HepG2 (cell line): ENCODE measurements around the gene TOX2. TPM values are rescaled to one million over a fixed set of nuclear protein-coding genes. Genes with fewer than 3 reads are reported as not detected.
"Not testable (repeated sequence)": the region's sequence is repeated elsewhere in the genome, so short reads cannot be mapped to it uniquely, and the experiment has no call there.

Source experiments
- ATAC-seq: fragments of 200-7000 bp; cut with Tn5 transposase; 3 replicates; pipeline ENCODE4 v1.9.1; 2020; ENCODE audit warnings: mild to moderate bottlenecking, moderate library complexity
- BruUV-seq: library from RNA; stranded (reverse); fragments of 400-500 nt; replicated peaks from 2 replicates; lab custom pipeline; 2021; lab: Mats Ljungman, UMichigan
- CTCF ChIA-PET: fragments of 300-600 bp; formaldehyde crosslinking; extraction: SDS; loops from one replicate; lab custom pipeline; 2021; ENCODE audit warnings: low total read pairs, inconsistent platforms, low intra/inter-chr PET ratio; lab: Yijun Ruan, JAX
- POLR2A ChIA-PET: fragments of 350-600 bp; sonication (Branson Sonifier 250); formaldehyde crosslinking; loops from one replicate; lab custom pipeline; 2020; ENCODE audit warnings: antibody characterized with exemption, inconsistent platforms; lab: Yijun Ruan, JAX
- DNase-seq: peaks from one replicate; pipeline ENCODE4 v3.0.0-alpha.2; 2015; ENCODE audit warnings: low spot score
- FAIRE-seq: peaks from 3 replicates; lab custom pipeline; 2011; peaks lifted over from hg19 to GRCh38; lab: Jason Lieb, UNC
- H2AFZ ChIP-seq: one replicate; pipeline ENCODE4 v1.6.1; 2011; ENCODE audit warnings: low read length, inconsistent platforms
- H3K27ac ChIP-seq: fragments of 300-600 bp; 3 replicates; pipeline ENCODE4 v1.8.0; 2011; ENCODE audit warnings: mixed run types, mild to moderate bottlenecking, mixed read lengths, low read length, inconsistent platforms; ENCODE audit not compliant: insufficient read depth; ENCODE audit errors: extremely low read length
- H3K27me3 ChIP-seq, 2 experiments: fragments of 200-600 bp in 1 of 2; 2 replicates in 1 of 2; 3 replicates in 1 of 2; pipeline versions ENCODE4 v1.6.0 to v1.8.0; 2011; ENCODE audit warnings: low read length in 2 of 2, mild to moderate bottlenecking in 2 of 2, moderate library complexity in 2 of 2, inconsistent platforms in 1 of 2; ENCODE audit not compliant: insufficient read depth in 2 of 2, control insufficient read depth in 1 of 2
- H3K36me3 ChIP-seq, 2 experiments: fragments of 200-600 bp in 1 of 2; replicated peaks in 1 of 2; 2 replicates in 1 of 2; 3 replicates in 1 of 2; pipeline versions ENCODE4 v1.5.1 to v1.8.0; 2011; ENCODE audit warnings: low read length in 2 of 2, inconsistent platforms in 1 of 2; ENCODE audit not compliant: insufficient read depth in 2 of 2, control insufficient read depth in 1 of 2
- H3K4me1 ChIP-seq: 2 replicates; pipeline ENCODE4 v1.5.1; 2012; ENCODE audit warnings: low read length, inconsistent platforms; ENCODE audit not compliant: insufficient read depth
- H3K4me2 ChIP-seq: 2 replicates; pipeline ENCODE4 v1.6.0; 2011; ENCODE audit warnings: low read depth, low read length, inconsistent platforms
- H3K4me3 ChIP-seq, 3 experiments: fragments of 200-600 bp in 1 of 3; sonication (generic), shearing (Covaris generic) in 1 of 3; replicated peaks in 1 of 3; 2 replicates each; pipeline ENCODE4 v1.5.1; 2011 to 2016; ENCODE audit warnings: low read length in 3 of 3, inconsistent platforms in 2 of 3, low read depth in 2 of 3, mild to moderate bottlenecking in 2 of 3, control low read depth in 1 of 3, mixed read lengths in 1 of 3; ENCODE audit not compliant: insufficient read depth in 1 of 3
- H3K79me2 ChIP-seq: one replicate; pipeline ENCODE4 v1.6.1; 2011; ENCODE audit warnings: low read length, inconsistent platforms; ENCODE audit not compliant: insufficient read depth
- H3K9ac ChIP-seq: 2 replicates; pipeline ENCODE4 v1.6.0; 2011; ENCODE audit warnings: mild to moderate bottlenecking, low read depth, low read length, inconsistent platforms; ENCODE audit not compliant: insufficient read depth
- H3K9me3 ChIP-seq: 2 replicates; pipeline ENCODE4 v1.5.1; 2012; ENCODE audit warnings: mild to moderate bottlenecking, low read length
- H4K20me1 ChIP-seq: 2 replicates; pipeline ENCODE4 v1.6.0; 2011; ENCODE audit warnings: inconsistent platforms, mild to moderate bottlenecking, low read length, moderate library complexity; ENCODE audit not compliant: insufficient read depth
- PAF1 ChIP-seq: IDR thresholded peaks from 2 replicates; pipeline ENCODE4 v1.6.1; 2016; ENCODE audit warnings: missing genetic modification reagents, missing compliant biosample characterization
- RXRA ChIP-seq: sonication (generic); formaldehyde crosslinking; IDR thresholded peaks from 2 replicates; pipeline ENCODE4 v1.5.1; 2020; ENCODE audit warnings: missing genetic modification reagents
- SP5 ChIP-seq: IDR thresholded peaks from 2 replicates; pipeline ENCODE4 v1.6.1; 2016; ENCODE audit warnings: low read depth, borderline replicate concordance
- ZBTB3 ChIP-seq: sonication (generic); formaldehyde crosslinking; IDR thresholded peaks from 2 replicates; pipeline ENCODE4 v1.4.0; 2020; ENCODE audit warnings: low read depth, mild to moderate bottlenecking, moderate library complexity, missing genetic modification reagents, borderline replicate concordance
- ZNF160 ChIP-seq: sonication (generic); formaldehyde crosslinking; IDR thresholded peaks from 2 replicates; pipeline ENCODE4 v1.8.0; 2022; ENCODE audit warnings: mild to moderate bottlenecking, inconsistent platforms, missing genetic modification reagents
- ZNF501 ChIP-seq: sonication (generic); formaldehyde crosslinking; IDR thresholded peaks from 2 replicates; pipeline ENCODE4 v1.5.1; 2020; ENCODE audit warnings: mild to moderate bottlenecking, moderate library complexity, missing genetic modification reagents
- ZNF572 ChIP-seq: sonication (generic); formaldehyde crosslinking; IDR thresholded peaks from 2 replicates; pipeline ENCODE4 v1.5.1; 2020; ENCODE audit warnings: mild to moderate bottlenecking, missing genetic modification reagents
- WGBS: methylation state at CpG from one replicate; pipeline ENCODE4 v1.1.6; 2017; ENCODE audit warnings: low lambda C conversion rate; 5-methylcytosine and 5-hydroxymethylcytosine counted together
- in situ Hi-C: cut with HindIII; loops from 2 replicates; pipeline ENCODE4 v1.10.0; 2017; ENCODE audit warnings: low pct_unique_long_range_greater_than_20kb; ENCODE audit not compliant: extremely low pct_ligation_motif_present
- intact Hi-C: fragments of 100-400 bp; cut with micrococcal nuclease; formaldehyde crosslinking; loops from one replicate; pipeline ENCODE4 v1.10.0; 2022; ENCODE audit not compliant: unreplicated experiment
- polyA plus RNA-seq, 8 experiments: library from polyadenylated mRNA; depleted of rRNA in 3 of 8; stranded (reverse) in 7 of 8; unstranded in 1 of 8; fragments of >200 nt; fragmentation: Illumina TruSeq in 4 of 8; extraction: Trizol in 4 of 8; gene quantifications; 2 replicates each; pipeline versions ENCODE4 v1.2.1 to v1.2.3, GENCODE V29; 2011 to 2016; ENCODE audit warnings: low read depth in 4 of 8, missing spikeins in 1 of 8, mixed read lengths in 1 of 8; ENCODE audit not compliant: insufficient read depth in 1 of 8
- total RNA-seq, 5 experiments: library from RNA; depleted of rRNA; stranded (reverse); fragments of >200 nt; fragmentation: Illumina TruSeq; extraction: Trizol; gene quantifications; 2 replicates each; pipeline ENCODE4 v1.2.3, GENCODE V29; 2016; ENCODE audit warnings: low read depth in 1 of 5
- TF ChIP-seq, protein P1 (sequence below): sonication (generic); formaldehyde crosslinking; IDR thresholded peaks from 2 replicates; pipeline ENCODE4 v1.9.0; 2021; ENCODE audit warnings: missing genetic modification reagents, mild to moderate bottlenecking, borderline replicate concordance
- TF ChIP-seq, protein P2 (sequence below): sonication (generic); formaldehyde crosslinking; IDR thresholded peaks from 2 replicates; pipeline ENCODE4 v1.4.0; 2020; ENCODE audit warnings: missing genetic modification reagents, borderline replicate concordance

Gene TOX2
- total and polyA plus RNA-seq, 2 of the 13 experiments (the other 11 are each of a cell fraction or from before 2014, with no cell fraction given) = not detected

DNA sequence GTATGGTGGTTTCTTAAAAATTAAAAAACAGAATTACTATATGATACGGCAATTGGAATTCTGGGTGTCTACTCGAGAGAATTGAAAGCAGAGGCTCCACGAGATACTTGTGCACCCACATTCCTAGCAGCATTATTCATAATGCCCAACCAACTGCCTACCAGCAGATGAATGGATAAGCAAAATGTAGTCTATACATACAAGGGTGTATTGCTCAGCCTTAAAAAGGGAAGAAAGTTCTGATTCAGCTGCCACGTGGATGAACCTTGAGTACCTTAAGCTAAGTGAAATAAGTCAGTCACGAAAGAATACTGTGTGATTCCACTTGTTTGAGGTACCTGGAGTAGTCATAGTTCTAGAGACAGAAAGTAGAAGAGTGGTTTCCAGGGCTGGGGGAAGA is 130.1 kb downstream of the TOX2 start:
- in situ Hi-C loops, H3K79me2 ChIP-seq, H3K9ac ChIP-seq, H3K9me3 ChIP-seq, H3K4me2 ChIP-seq, POLR2A ChIA-PET, H3K4me3 ChIP-seq, H4K20me1 ChIP-seq, H3K27ac ChIP-seq, BruUV-seq, intact Hi-C loops, H3K4me1 ChIP-seq, ATAC-seq, FAIRE-seq, DNase-seq, H3K36me3 ChIP-seq, CTCF ChIA-PET, H2AFZ ChIP-seq: not testable (repeated sequence)
- 22% methylated on average over 5 of the region's 5 CpGs for WGBS
- peaks cover 2 to 18% of the 10 kb centered on the region in 2 experiments; a peak in 3 of 5 replicates for H3K27me3 ChIP-seq

DNA sequence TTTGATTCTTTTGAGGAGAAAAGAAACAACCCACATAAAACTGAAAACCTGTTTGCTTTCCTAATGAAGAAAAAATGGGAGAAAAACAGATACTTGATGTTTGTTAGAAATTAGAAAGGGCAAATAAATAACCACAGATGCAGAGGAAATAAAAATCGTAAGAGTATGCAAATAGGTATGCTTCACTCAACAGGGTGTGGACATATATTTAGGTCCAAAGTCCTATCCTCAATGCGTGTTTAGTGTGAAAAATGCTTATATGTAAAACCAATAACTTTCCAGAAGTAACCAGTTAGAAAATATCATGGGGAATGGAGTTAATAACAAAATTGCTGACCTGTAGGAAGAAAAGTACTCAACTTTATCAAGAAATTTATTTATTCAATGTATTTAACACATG is 135.7 kb downstream of the TOX2 start:
- Histone ChIP-seq H3K27ac (no peak overlapping the region), H3K36me3 (no peaks in the 10 kb centered on the region), H3K4me2 (no peak overlapping the region), H3K79me2 (no peaks in the 10 kb centered on the region), H3K9me3 (no peaks in the 10 kb centered on the region), H4K20me1 (no peaks in the 10 kb centered on the region), H3K27me3 (peaks cover 4 to 43% of the 10 kb centered on the region in 2 experiments; a peak in 3 of 5 replicates), H3K4me3 (no peak overlapping the region), H3K9ac (no peak overlapping the region), H3K4me1 (no peaks in the 10 kb centered on the region), H2AFZ (no peak overlapping the region)
- ChIA-PET POLR2A (no interaction called here), CTCF (no interaction called here)
- under 1% methylated on average over 2 of the region's 2 CpGs for WGBS
- no TSS peak for BruUV-seq
- in situ Hi-C loops = no loop called here
- intact Hi-C loops = no loop called here
- ATAC-seq = no peak
- no peak for DNase-seq
- FAIRE-seq = no peak
- no peak for TF ChIP-seq RXRA (CRISPR knock-in tag)
- TF ChIP-seq, protein P1, sequence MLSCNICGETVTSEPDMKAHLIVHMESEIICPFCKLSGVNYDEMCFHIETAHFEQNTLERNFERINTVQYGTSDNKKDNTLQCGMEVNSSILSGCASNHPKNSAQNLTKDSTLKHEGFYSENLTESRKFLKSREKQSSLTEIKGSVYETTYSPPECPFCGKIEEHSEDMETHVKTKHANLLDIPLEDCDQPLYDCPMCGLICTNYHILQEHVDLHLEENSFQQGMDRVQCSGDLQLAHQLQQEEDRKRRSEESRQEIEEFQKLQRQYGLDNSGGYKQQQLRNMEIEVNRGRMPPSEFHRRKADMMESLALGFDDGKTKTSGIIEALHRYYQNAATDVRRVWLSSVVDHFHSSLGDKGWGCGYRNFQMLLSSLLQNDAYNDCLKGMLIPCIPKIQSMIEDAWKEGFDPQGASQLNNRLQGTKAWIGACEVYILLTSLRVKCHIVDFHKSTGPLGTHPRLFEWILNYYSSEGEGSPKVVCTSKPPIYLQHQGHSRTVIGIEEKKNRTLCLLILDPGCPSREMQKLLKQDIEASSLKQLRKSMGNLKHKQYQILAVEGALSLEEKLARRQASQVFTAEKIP (CRISPR knock-in tag) = no peak
- no peak for TF ChIP-seq PAF1 (CRISPR knock-in tag)
- no peak for TF ChIP-seq ZBTB3 (CRISPR knock-in tag)
- TF ChIP-seq ZNF572 (CRISPR knock-in tag) = no peak
- TF ChIP-seq SP5 (CRISPR knock-in tag) = no peak
- no peak for TF ChIP-seq ZNF160 (CRISPR knock-in tag)
- TF ChIP-seq, protein P2, sequence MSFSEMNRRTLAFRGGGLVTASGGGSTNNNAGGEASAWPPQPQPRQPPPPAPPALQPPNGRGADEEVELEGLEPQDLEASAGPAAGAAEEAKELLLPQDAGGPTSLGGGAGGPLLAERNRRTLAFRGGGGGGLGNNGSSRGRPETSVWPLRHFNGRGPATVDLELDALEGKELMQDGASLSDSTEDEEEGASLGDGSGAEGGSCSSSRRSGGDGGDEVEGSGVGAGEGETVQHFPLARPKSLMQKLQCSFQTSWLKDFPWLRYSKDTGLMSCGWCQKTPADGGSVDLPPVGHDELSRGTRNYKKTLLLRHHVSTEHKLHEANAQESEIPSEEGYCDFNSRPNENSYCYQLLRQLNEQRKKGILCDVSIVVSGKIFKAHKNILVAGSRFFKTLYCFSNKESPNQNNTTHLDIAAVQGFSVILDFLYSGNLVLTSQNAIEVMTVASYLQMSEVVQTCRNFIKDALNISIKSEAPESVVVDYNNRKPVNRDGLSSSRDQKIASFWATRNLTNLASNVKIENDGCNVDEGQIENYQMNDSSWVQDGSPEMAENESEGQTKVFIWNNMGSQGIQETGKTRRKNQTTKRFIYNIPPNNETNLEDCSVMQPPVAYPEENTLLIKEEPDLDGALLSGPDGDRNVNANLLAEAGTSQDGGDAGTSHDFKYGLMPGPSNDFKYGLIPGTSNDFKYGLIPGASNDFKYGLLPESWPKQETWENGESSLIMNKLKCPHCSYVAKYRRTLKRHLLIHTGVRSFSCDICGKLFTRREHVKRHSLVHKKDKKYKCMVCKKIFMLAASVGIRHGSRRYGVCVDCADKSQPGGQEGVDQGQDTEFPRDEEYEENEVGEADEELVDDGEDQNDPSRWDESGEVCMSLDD = no peak
- no peak for TF ChIP-seq ZNF501 (CRISPR knock-in tag)
